ENCODE data around the gene YWHAG.

YWHAG gene

DNA sequence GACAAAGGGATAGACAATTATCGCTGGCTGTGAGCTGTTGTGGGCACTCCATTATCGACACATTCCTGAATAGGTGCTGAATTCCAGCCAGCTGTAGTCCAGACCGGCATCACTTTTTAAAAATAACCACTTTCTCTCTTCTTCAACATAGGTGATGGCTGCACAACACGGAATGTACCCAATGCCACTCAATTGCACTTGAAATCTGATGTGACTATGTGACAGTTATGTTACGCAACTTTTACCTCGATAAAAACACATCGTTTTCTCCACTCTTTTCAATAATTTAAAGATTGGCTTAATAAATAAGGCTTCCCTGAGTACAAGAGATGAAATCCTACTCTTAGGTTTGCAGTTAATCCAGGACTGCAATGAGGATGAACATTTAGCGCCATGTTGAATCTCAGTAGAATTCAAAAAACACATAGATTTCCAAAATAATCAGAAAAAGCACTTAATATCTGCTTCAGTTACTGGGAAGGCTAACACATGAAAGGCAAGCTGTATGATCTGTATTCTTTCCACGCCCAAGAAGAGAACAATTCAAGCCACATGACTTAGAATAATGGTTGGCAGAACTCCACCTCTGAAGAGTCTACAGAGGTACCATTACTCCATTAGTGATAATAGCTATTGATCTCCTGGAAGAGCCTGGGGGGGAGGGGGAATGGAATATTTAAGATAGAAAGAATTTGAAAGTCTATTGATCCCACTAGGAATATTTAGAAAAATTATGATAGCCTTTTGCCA is 3.6 kb downstream of the YWHAG start:
- Histone ChIP-seq H3K9me2 (replicated peaks; ENCODE audit: low read depth, low read length) (no peaks in the 10 kb centered on the region), H3K4me1 (ENCODE audit: insufficient read depth, low read length, poor library complexity, severe bottlenecking) (peaks cover 50% of the 10 kb centered on the region), H3K9ac (ENCODE audit: low read depth, low read length, poor library complexity, severe bottlenecking) (peak overlapping the region; percentile 89), H4K20me1 (ENCODE audit: insufficient read depth, low read length, poor library complexity, severe bottlenecking) (peaks cover 84% of the 10 kb centered on the region), H3K9me3 (ENCODE audit: insufficient read depth, low read depth, low read length) (no peaks in the 10 kb centered on the region), H3K27me3 (ENCODE audit: insufficient read depth, low read length, poor library complexity, severe bottlenecking) (no peaks in the 10 kb centered on the region), H3K4me2 (ENCODE audit: low read depth, low read length, poor library complexity, severe bottlenecking) (peak overlapping the region; percentile 87), H3K4me3 (ENCODE audit: low read length, poor library complexity, severe bottlenecking) (peak overlapping the region; percentile 98), H3K79me2 (ENCODE audit: insufficient read depth, low read length) (peaks cover 86% of the 10 kb centered on the region), H2AFZ (ENCODE audit: low read length) (no peak overlapping the region), H3F3A (ENCODE audit: low read depth) (no peaks in the 10 kb centered on the region), H3K36me3 (ENCODE audit: insufficient read depth, low read length) (peaks cover 17% of the 10 kb centered on the region; the same call in 1 of the 2 replicates)
- TF ChIP-seq, protein P1, sequence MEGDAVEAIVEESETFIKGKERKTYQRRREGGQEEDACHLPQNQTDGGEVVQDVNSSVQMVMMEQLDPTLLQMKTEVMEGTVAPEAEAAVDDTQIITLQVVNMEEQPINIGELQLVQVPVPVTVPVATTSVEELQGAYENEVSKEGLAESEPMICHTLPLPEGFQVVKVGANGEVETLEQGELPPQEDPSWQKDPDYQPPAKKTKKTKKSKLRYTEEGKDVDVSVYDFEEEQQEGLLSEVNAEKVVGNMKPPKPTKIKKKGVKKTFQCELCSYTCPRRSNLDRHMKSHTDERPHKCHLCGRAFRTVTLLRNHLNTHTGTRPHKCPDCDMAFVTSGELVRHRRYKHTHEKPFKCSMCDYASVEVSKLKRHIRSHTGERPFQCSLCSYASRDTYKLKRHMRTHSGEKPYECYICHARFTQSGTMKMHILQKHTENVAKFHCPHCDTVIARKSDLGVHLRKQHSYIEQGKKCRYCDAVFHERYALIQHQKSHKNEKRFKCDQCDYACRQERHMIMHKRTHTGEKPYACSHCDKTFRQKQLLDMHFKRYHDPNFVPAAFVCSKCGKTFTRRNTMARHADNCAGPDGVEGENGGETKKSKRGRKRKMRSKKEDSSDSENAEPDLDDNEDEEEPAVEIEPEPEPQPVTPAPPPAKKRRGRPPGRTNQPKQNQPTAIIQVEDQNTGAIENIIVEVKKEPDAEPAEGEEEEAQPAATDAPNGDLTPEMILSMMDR (conservative IDR thresholded peaks at IDR 0.05; ENCODE audit: low read length) = no peak
- no peak for TF ChIP-seq EZH2phosphoT487 (IDR thresholded peaks at IDR 0.05; ENCODE audit: borderline replicate concordance)

DNA sequence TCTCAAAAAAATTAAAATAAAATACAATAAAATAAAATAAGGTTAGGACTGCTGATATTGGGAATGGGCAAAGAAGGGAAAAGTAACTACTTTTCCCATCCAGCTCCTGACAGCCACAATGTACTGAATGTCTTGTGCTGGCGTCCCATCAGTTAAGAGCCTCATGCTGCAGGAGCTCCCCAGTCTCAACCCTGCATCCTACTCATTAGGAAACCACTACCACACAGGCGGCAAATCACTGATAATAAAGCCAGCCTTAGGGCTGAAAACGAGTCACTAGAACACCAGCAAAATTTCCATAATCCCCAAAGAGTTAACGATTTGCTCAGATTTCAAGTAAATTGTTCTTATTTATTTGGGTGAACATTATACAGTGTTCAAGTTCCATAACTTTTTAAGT is 4.3 kb downstream of the YWHAG start:
- Histone ChIP-seq H3K9me3 (ENCODE audit: insufficient read depth, low read depth, low read length) (no peaks in the 10 kb centered on the region), H3K4me2 (ENCODE audit: low read depth, low read length, poor library complexity, severe bottlenecking) (peak overlapping the region; percentile 87), H3K36me3 (ENCODE audit: insufficient read depth, low read length) (peaks cover 24% of the 10 kb centered on the region; the same call in 1 of the 2 replicates), H2AFZ (ENCODE audit: low read length) (no peak overlapping the region), H3K4me1 (ENCODE audit: insufficient read depth, low read length, poor library complexity, severe bottlenecking) (peaks cover 44% of the 10 kb centered on the region), H3K4me3 (ENCODE audit: low read length, poor library complexity, severe bottlenecking) (peak overlapping the region; percentile 98), H4K20me1 (ENCODE audit: insufficient read depth, low read length, poor library complexity, severe bottlenecking) (peaks cover 90% of the 10 kb centered on the region), H3K9me2 (replicated peaks; ENCODE audit: low read depth, low read length) (no peaks in the 10 kb centered on the region), H3F3A (ENCODE audit: low read depth) (no peaks in the 10 kb centered on the region), H3K27me3 (ENCODE audit: insufficient read depth, low read length, poor library complexity, severe bottlenecking) (no peaks in the 10 kb centered on the region), H3K9ac (ENCODE audit: low read depth, low read length, poor library complexity, severe bottlenecking) (no peak overlapping the region), H3K79me2 (ENCODE audit: insufficient read depth, low read length) (peaks cover 92% of the 10 kb centered on the region)
- TF ChIP-seq, protein P1 (conservative IDR thresholded peaks at IDR 0.05; ENCODE audit: low read length) = no peak
- no peak for TF ChIP-seq EZH2phosphoT487 (IDR thresholded peaks at IDR 0.05; ENCODE audit: borderline replicate concordance)

DNA sequence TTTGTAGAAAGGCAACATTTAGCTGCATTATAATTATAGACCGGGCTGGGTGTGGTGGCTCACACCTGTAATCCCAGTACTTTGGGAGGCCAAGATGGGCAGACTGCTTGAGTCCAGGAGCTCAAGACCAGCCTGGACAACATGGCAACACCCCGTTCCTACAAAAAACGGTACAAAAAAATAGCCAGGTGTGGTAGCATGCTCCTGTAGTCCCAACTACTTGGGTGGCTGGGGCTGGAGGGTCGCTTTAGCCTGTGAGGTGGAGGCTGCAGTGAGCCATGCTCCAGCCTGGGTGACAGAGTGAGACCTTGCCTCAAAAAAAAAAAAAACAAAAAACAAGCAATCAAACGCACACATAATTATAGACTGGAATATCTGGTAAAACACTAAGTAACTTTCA is 5.0 kb downstream of the YWHAG start:
- H4K20me1 ChIP-seq (ENCODE audit: insufficient read depth, low read length, poor library complexity, severe bottlenecking) = peaks cover 96% of the 10 kb centered on the region
- H3K4me2 ChIP-seq (ENCODE audit: low read depth, low read length, poor library complexity, severe bottlenecking) = peak overlapping the region; percentile 87
- H3K36me3 ChIP-seq (ENCODE audit: insufficient read depth, low read length) = peaks cover 29% of the 10 kb centered on the region; the same call in 1 of the 2 replicates
- no peaks in the 10 kb centered on the region for H3K9me3 ChIP-seq (ENCODE audit: insufficient read depth, low read depth, low read length)
- H3F3A ChIP-seq (ENCODE audit: low read depth) = no peaks in the 10 kb centered on the region
- peaks cover 43% of the 10 kb centered on the region for H3K4me1 ChIP-seq (ENCODE audit: insufficient read depth, low read length, poor library complexity, severe bottlenecking)
- no peaks in the 10 kb centered on the region for H3K9me2 ChIP-seq (replicated peaks; ENCODE audit: low read depth, low read length)
- no peak overlapping the region for H2AFZ ChIP-seq (ENCODE audit: low read length)
- H3K27me3 ChIP-seq (ENCODE audit: insufficient read depth, low read length, poor library complexity, severe bottlenecking) = no peaks in the 10 kb centered on the region
- no peak overlapping the region for H3K9ac ChIP-seq (ENCODE audit: low read depth, low read length, poor library complexity, severe bottlenecking)
- peaks cover 100% of the 10 kb centered on the region for H3K79me2 ChIP-seq (ENCODE audit: insufficient read depth, low read length)
- TF ChIP-seq, protein P1 (conservative IDR thresholded peaks at IDR 0.05; ENCODE audit: low read length) = no peak
- no peak for TF ChIP-seq EZH2phosphoT487 (IDR thresholded peaks at IDR 0.05; ENCODE audit: borderline replicate concordance)
- peak overlapping the region; percentile 15 for H3K4me3 ChIP-seq (ENCODE audit: low read length, poor library complexity, severe bottlenecking)
